ENCODE data around the gene TMEM178A.

The TMEM178A gene

GRCh38 chr2:39631718-39632117, 34.0 kb upstream of the TMEM178A start:
- H3K27me3 ChIP-seq (ENCODE audit: insufficient read depth, low read length) = no peaks in the 10 kb centered on the region
- no peak overlapping the region for H3K9ac ChIP-seq (ENCODE audit: low read depth, low read length)
- peaks cover 4% of the 10 kb centered on the region for H3K9me3 ChIP-seq (ENCODE audit: insufficient read depth, low read depth, low read length)
- no peaks in the 10 kb centered on the region for H3K36me3 ChIP-seq (ENCODE audit: insufficient read depth, low read depth, low read length)
- H3K4me3 ChIP-seq (ENCODE audit: low read length) = no peak overlapping the region
- no peaks in the 10 kb centered on the region for H3K4me1 ChIP-seq (ENCODE audit: insufficient read depth, low read length)
- H3K27ac ChIP-seq (ENCODE audit: low read length) = no peak overlapping the region

DNA sequence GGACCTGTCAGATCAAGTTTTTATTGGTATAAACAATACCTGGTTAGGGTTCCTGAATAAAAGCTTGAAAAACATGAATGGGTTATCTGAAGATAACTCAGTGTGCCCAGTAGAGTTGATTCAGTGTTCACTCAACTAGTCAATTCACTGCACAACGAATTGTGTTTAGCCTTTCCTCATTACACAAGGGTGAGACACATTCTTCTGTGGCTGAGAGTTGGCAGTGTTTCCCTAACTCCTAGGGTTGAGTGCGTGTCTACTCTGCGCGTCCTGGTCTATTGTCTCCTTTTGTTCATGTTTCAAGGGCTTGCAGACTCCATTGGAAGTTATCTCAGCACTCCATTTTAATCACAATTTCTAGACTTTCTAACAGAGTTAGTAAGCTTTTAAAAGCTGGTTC, 32.8 kb upstream of the TMEM178A start:
- H3K27ac ChIP-seq (ENCODE audit: low read length) = no peak overlapping the region
- no peaks in the 10 kb centered on the region for H3K4me1 ChIP-seq (ENCODE audit: insufficient read depth, low read length)
- H3K4me3 ChIP-seq (ENCODE audit: low read length) = no peak overlapping the region
- no peak overlapping the region for H3K9ac ChIP-seq (ENCODE audit: low read depth, low read length)
- no peaks in the 10 kb centered on the region for H3K27me3 ChIP-seq (ENCODE audit: insufficient read depth, low read length)
- H3K36me3 ChIP-seq (ENCODE audit: insufficient read depth, low read depth, low read length) = no peaks in the 10 kb centered on the region
- H3K9me3 ChIP-seq (ENCODE audit: insufficient read depth, low read depth, low read length) = peaks cover 4% of the 10 kb centered on the region

- Histone ChIP-seq H3K36me3 (ENCODE audit: insufficient read depth, low read depth, low read length) (no peaks in the 10 kb centered on the region), H3K4me1 (ENCODE audit: insufficient read depth, low read length) (no peaks in the 10 kb centered on the region), H3K27ac (ENCODE audit: low read length) (no peak overlapping the region), H3K9ac (ENCODE audit: low read depth, low read length) (no peak overlapping the region), H3K9me3 (ENCODE audit: insufficient read depth, low read depth, low read length) (no peaks in the 10 kb centered on the region), H3K27me3 (ENCODE audit: insufficient read depth, low read length) (no peaks in the 10 kb centered on the region), H3K4me3 (ENCODE audit: low read length) (no peak overlapping the region)
Observed at GRCh38 chr2:39636306-39636705, 29.4 kb upstream of the TMEM178A start.

DNA sequence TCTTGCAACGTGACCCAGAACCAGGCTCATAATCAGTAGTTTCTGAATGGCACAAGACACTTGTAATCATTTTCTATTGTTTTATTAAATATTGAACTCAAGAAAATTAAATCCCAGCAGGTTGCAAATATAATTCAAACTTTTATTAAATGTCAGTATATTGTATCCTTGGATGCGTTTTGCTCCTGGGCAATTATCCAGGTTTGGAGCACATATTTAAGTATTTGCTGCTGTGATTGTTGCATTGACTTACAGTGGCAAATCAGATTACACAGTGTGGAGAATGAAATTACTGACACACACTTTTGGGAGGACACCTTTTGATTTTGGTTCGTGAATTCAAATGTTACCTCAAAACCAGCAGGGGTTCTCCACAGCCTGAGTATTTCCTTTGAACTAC, 27.1 kb upstream of the TMEM178A start:
- no peak overlapping the region for H3K4me3 ChIP-seq (ENCODE audit: low read length)
- no peak overlapping the region for H3K27ac ChIP-seq (ENCODE audit: low read length)
- no peak overlapping the region for H3K9ac ChIP-seq (ENCODE audit: low read depth, low read length)
- no peaks in the 10 kb centered on the region for H3K36me3 ChIP-seq (ENCODE audit: insufficient read depth, low read depth, low read length)
- no peaks in the 10 kb centered on the region for H3K27me3 ChIP-seq (ENCODE audit: insufficient read depth, low read length)
- no peaks in the 10 kb centered on the region for H3K9me3 ChIP-seq (ENCODE audit: insufficient read depth, low read depth, low read length)
- H3K4me1 ChIP-seq (ENCODE audit: insufficient read depth, low read length) = no peaks in the 10 kb centered on the region

DNA sequence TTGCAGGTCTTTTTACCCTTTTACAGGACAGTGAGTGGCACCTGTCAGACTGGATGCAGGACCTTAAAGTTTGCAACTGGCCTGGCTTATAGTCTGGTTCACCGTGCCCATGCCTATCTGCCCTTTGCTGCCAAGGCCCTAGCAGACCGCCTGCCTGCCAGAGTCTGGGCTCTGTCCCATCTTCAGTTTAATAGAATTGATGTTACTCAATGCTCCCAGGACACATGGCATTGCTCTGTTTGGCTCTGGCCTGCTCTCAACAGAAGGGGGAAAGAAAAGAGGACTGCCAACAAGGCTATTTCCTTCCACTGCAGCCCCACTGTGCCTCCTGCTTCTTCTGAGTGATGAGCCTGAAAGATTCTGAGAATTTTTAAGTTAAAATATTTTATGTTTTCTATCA, 25.6 kb upstream of the TMEM178A start:
- no peak overlapping the region for H3K4me3 ChIP-seq (ENCODE audit: low read length)
- no peak overlapping the region for H3K27ac ChIP-seq (ENCODE audit: low read length)
- no peaks in the 10 kb centered on the region for H3K9me3 ChIP-seq (ENCODE audit: insufficient read depth, low read depth, low read length)
- no peak overlapping the region for H3K9ac ChIP-seq (ENCODE audit: low read depth, low read length)
- H3K36me3 ChIP-seq (ENCODE audit: insufficient read depth, low read depth, low read length) = no peaks in the 10 kb centered on the region
- no peaks in the 10 kb centered on the region for H3K27me3 ChIP-seq (ENCODE audit: insufficient read depth, low read length)
- no peaks in the 10 kb centered on the region for H3K4me1 ChIP-seq (ENCODE audit: insufficient read depth, low read length)

GRCh38 chr2:39640681-39641080, 25.0 kb upstream of the TMEM178A start:
- Histone ChIP-seq H3K27me3 (ENCODE audit: insufficient read depth, low read length) (no peaks in the 10 kb centered on the region), H3K4me1 (ENCODE audit: insufficient read depth, low read length) (no peaks in the 10 kb centered on the region), H3K9me3 (ENCODE audit: insufficient read depth, low read depth, low read length) (no peaks in the 10 kb centered on the region), H3K9ac (ENCODE audit: low read depth, low read length) (no peak overlapping the region), H3K4me3 (ENCODE audit: low read length) (no peak overlapping the region), H3K36me3 (ENCODE audit: insufficient read depth, low read depth, low read length) (no peaks in the 10 kb centered on the region), H3K27ac (ENCODE audit: low read length) (no peak overlapping the region)

- Histone ChIP-seq H3K27me3 (ENCODE audit: insufficient read depth, low read length) (no peaks in the 10 kb centered on the region), H3K36me3 (ENCODE audit: insufficient read depth, low read depth, low read length) (no peaks in the 10 kb centered on the region), H3K4me1 (ENCODE audit: insufficient read depth, low read length) (no peaks in the 10 kb centered on the region)
Observed at GRCh38 chr2:39641635-39642034, 24.1 kb upstream of the TMEM178A start.

GRCh38 chr2:39642051-39642718, 23.5 kb upstream of the TMEM178A start:
- no peaks in the 10 kb centered on the region for H3K4me1 ChIP-seq (ENCODE audit: insufficient read depth, low read length)
- H3K27me3 ChIP-seq (ENCODE audit: insufficient read depth, low read length) = no peaks in the 10 kb centered on the region
- no peaks in the 10 kb centered on the region for H3K9me3 ChIP-seq (ENCODE audit: insufficient read depth, low read depth, low read length)
- H3K27ac ChIP-seq (ENCODE audit: low read length) = no peak overlapping the region
- H3K9ac ChIP-seq (ENCODE audit: low read depth, low read length) = no peak overlapping the region
- H3K4me3 ChIP-seq (ENCODE audit: low read length) = no peak overlapping the region
- no peaks in the 10 kb centered on the region for H3K36me3 ChIP-seq (ENCODE audit: insufficient read depth, low read depth, low read length)

More at GRCh38 chr2:39641635-39642034, 24.1 kb upstream of the TMEM178A start:
- Histone ChIP-seq H3K4me3 (ENCODE audit: low read length) (no peak overlapping the region), H3K9ac (ENCODE audit: low read depth, low read length) (no peak overlapping the region), H3K9me3 (ENCODE audit: insufficient read depth, low read depth, low read length) (no peaks in the 10 kb centered on the region), H3K27ac (ENCODE audit: low read length) (no peak overlapping the region)

- no peaks in the 10 kb centered on the region for H3K36me3 ChIP-seq (ENCODE audit: insufficient read depth, low read depth, low read length)
- peaks cover 16% of the 10 kb centered on the region for H3K4me1 ChIP-seq (ENCODE audit: insufficient read depth, low read length)
- no peak overlapping the region for H3K4me3 ChIP-seq (ENCODE audit: low read length)
- H3K9ac ChIP-seq (ENCODE audit: low read depth, low read length) = no peak overlapping the region
- no peaks in the 10 kb centered on the region for H3K9me3 ChIP-seq (ENCODE audit: insufficient read depth, low read depth, low read length)
- no peak overlapping the region for H3K27ac ChIP-seq (ENCODE audit: low read length)
- H3K27me3 ChIP-seq (ENCODE audit: insufficient read depth, low read length) = no peaks in the 10 kb centered on the region
Observed at GRCh38 chr2:39645826-39646225, 19.9 kb upstream of the TMEM178A start.

DNA sequence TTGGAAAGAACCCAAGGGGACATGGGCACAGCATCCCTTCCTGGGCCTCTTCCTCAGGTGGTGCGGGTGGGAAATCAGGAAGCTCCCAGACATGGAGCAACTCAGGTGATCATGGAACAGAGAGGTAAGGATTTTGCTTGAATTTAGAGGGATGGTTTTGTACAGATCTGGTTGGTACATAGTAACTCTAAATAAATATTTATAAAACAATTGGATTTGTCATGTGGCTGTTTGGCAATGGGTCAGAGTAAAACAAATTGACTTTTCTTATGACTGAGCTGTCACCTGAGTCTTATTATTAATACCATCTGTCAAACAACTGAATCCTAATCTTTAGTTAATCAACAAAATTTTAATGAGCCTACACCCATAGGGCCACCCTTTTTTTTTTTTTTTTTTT, 19.4 kb upstream of the TMEM178A start:
- Histone ChIP-seq H3K27me3 (ENCODE audit: insufficient read depth, low read length) (no peaks in the 10 kb centered on the region), H3K9ac (ENCODE audit: low read depth, low read length) (no peak overlapping the region), H3K36me3 (ENCODE audit: insufficient read depth, low read depth, low read length) (no peaks in the 10 kb centered on the region), H3K9me3 (ENCODE audit: insufficient read depth, low read depth, low read length) (no peaks in the 10 kb centered on the region), H3K4me1 (ENCODE audit: insufficient read depth, low read length) (peaks cover 16% of the 10 kb centered on the region), H3K27ac (ENCODE audit: low read length) (no peak overlapping the region), H3K4me3 (ENCODE audit: low read length) (no peak overlapping the region)

DNA sequence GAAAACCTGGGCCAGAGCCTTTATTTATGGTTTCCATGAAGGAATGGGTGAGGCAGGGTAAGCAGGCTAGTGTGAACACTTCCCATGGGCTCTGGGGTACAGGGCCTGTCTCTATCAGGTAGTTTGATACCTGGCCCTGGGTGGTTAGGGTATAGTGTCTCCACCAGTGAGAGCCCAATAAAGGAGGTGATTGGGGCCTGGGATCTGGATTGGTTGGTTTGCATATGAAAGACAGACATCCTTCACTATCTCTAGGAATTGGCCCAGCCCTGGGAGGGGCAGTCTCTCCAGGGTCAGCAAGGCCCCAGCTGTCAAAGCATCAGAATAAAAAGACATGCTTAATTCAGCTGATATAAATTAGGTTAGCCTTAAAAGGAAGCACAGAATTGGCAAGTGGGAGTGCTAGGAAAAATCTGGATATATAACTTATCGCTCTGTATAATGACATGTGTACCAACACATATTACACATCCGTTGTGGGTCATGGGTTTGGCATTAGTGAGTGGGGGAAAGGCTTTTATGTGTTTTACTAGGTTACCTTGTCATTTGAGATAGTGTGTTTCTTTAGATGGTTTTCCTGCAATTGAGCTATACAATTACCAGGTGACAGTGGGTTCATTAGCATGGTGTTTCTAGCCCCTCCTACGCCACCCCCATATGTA, 18.5 kb upstream of the TMEM178A start:
- Histone ChIP-seq H3K27me3 (ENCODE audit: insufficient read depth, low read length) (no peaks in the 10 kb centered on the region), H3K27ac (ENCODE audit: low read length) (no peak overlapping the region), H3K9me3 (ENCODE audit: insufficient read depth, low read depth, low read length) (no peaks in the 10 kb centered on the region), H3K4me1 (ENCODE audit: insufficient read depth, low read length) (peaks cover 16% of the 10 kb centered on the region), H3K36me3 (ENCODE audit: insufficient read depth, low read depth, low read length) (no peaks in the 10 kb centered on the region), H3K4me3 (ENCODE audit: low read length) (no peak overlapping the region), H3K9ac (ENCODE audit: low read depth, low read length) (no peak overlapping the region)

- no peaks in the 10 kb centered on the region for H3K36me3 ChIP-seq (ENCODE audit: insufficient read depth, low read depth, low read length)
- H3K27ac ChIP-seq (ENCODE audit: low read length) = no peak overlapping the region
- H3K9ac ChIP-seq (ENCODE audit: low read depth, low read length) = no peak overlapping the region
- H3K9me3 ChIP-seq (ENCODE audit: insufficient read depth, low read depth, low read length) = no peaks in the 10 kb centered on the region
- no peak overlapping the region for H3K4me3 ChIP-seq (ENCODE audit: low read length)
- no peaks in the 10 kb centered on the region for H3K27me3 ChIP-seq (ENCODE audit: insufficient read depth, low read length)
- peaks cover 16% of the 10 kb centered on the region for H3K4me1 ChIP-seq (ENCODE audit: insufficient read depth, low read length)
Observed at GRCh38 chr2:39648580-39648979, 17.1 kb upstream of the TMEM178A start.
